Neural crest cell (in vitro differentiated cells): ENCODE measurements around the gene PEMT. TPM values are rescaled to one million over a fixed set of nuclear protein-coding genes. Genes with fewer than 3 reads are reported as not detected.

ENCODE experiments used
- DNase-seq: peaks from one replicate; pipeline ENCODE4 v3.0.0; 2021; ENCODE audit warnings: low read depth, mixed read lengths, low spot score
- H3K27ac Mint-ChIP-seq: one replicate; pipeline ENCODE4 v1.8.0; 2021; ENCODE audit warnings: mild to moderate bottlenecking, mixed read lengths; ENCODE audit not compliant: unreplicated experiment
- H3K27me3 Mint-ChIP-seq: 2 replicates; pipeline ENCODE4 v1.8.0; 2021; ENCODE audit warnings: low read depth, mild to moderate bottlenecking, mixed read lengths
- H3K36me3 Mint-ChIP-seq: 2 replicates; pipeline ENCODE4 v1.8.0; 2021; ENCODE audit warnings: low read depth, mild to moderate bottlenecking, mixed read lengths
- H3K4me1 Mint-ChIP-seq: 2 replicates; pipeline ENCODE4 v1.8.0; 2021; ENCODE audit warnings: mixed read lengths
- H3K4me3 Mint-ChIP-seq: one replicate; pipeline ENCODE4 v1.8.0; 2021; ENCODE audit warnings: mild to moderate bottlenecking, mixed read lengths
- H3K9me3 Mint-ChIP-seq: 2 replicates; pipeline ENCODE4 v1.8.0; 2021; ENCODE audit warnings: mixed read lengths
- total RNA-seq: library from RNA; stranded (reverse); gene quantifications from 2 replicates; pipeline ENCODE4 v1.2.1, GENCODE V29; 2021
- TF ChIP-seq, protein P1 (sequence below): fragments of 200-600 bp; sonication (generic); conservative IDR thresholded peaks from 2 replicates; pipeline ENCODE4 v1.5.0; 2021; ENCODE audit warnings: antibody characterized with exemption, mild to moderate bottlenecking

The PEMT gene
- total RNA-seq, 1 donor from 2014 or later = 43.0 TPM

DNA sequence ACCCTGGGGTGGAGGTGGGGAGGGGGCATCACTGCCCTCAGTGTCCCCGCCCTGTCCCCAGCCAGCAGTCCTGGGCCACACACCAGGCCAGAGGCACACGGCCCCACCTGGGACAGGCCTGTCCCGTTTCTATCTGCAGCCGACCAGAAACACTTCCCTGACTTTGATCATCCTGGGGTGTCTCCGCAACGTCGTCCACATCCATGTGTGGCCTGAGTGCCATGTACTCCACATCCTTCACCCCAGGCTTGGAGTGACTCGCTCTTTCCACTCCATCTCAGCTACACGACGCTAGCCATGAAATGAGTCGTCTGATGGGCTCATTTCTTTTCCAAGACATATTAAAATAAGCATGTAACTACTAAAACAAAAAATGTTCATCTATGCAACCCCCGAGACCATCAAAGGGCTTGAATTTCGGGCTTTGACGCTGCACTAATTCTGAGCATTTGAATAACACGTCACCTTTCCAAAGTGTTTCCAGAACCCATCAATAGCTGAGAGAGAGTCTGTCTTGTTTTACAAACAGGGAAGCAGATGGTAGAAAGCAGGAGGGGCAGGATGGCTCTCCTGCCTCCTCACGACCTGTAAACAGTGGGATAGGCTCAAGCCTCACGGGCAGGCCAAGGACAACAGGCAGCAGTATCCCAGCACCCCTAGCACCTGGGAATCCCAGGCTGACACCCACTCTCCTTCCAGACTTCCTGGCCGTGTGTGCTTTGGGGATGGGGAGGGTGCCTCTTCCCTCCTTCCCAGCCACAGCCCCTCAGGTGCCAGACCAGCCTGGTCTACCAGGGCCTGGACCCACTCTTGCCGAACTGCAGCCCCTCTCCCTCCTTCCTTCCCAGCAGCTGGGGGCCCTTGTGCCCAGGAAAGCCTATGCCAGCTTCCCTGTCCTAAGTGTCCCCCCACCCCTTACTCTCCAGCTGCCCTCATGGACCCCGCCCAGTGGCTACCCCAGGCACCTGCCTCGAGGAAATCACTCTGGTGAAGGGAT, 75.3 kb downstream of the PEMT start:
- Mint-ChIP-seq H3K4me3 (no peak overlapping the region), H3K36me3 (no peaks in the 10 kb centered on the region), H3K9me3 (no peaks in the 10 kb centered on the region), H3K4me1 (peaks cover 22% of the 10 kb centered on the region), H3K27ac (peak overlapping the region; percentile 54), H3K27me3 (no peaks in the 10 kb centered on the region)
- TF ChIP-seq, protein P1, sequence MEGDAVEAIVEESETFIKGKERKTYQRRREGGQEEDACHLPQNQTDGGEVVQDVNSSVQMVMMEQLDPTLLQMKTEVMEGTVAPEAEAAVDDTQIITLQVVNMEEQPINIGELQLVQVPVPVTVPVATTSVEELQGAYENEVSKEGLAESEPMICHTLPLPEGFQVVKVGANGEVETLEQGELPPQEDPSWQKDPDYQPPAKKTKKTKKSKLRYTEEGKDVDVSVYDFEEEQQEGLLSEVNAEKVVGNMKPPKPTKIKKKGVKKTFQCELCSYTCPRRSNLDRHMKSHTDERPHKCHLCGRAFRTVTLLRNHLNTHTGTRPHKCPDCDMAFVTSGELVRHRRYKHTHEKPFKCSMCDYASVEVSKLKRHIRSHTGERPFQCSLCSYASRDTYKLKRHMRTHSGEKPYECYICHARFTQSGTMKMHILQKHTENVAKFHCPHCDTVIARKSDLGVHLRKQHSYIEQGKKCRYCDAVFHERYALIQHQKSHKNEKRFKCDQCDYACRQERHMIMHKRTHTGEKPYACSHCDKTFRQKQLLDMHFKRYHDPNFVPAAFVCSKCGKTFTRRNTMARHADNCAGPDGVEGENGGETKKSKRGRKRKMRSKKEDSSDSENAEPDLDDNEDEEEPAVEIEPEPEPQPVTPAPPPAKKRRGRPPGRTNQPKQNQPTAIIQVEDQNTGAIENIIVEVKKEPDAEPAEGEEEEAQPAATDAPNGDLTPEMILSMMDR = no peak
- DNase-seq = no peak

DNA sequence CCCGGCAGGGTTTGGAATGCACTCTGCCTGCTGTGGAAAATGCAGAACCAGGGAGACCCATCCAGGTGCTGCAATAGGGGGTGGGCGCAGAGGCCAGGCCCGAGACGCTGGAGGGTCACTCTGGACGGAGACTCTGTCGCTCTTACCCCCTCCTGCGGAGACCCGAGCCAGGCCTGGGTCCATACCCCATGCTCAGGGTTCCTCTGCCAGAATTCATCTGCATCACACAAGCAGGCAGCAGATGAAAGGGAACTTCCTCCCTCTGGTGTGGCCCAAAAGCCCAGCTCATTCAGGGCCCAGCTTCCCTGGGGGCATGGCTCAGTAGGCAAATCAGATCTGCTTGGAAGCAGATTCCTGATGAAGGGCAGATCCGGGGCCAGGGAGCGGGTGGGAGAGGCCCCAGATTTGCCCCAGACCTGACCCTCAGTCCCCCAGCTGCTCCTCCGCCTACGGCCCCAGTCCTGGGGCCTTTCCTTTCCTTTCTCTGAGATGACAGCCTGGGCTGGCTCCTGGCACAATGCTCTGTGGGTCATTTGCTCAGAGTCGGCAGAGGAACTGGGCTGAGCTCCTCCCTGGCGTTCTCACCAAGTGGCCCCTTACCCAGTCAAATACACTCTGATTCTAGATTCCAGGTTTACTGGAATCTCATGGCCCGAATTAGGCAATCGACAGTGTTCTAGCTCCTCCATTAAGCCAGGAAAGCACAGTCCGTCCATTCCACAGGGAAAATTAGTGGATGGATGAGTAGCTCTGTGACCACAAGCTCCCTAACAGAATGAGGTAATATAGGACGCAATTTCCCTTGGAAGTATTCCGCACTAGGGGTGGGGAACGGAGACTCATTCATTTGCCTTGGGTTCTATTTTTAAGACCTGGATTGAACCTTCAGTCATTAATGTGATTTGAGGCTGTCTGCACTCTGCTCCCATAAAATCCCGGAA, 76.2 kb downstream of the PEMT start:
- H3K36me3 Mint-ChIP-seq = no peaks in the 10 kb centered on the region
- no peaks in the 10 kb centered on the region for H3K27me3 Mint-ChIP-seq
- H3K4me3 Mint-ChIP-seq = no peak overlapping the region
- H3K27ac Mint-ChIP-seq = peak overlapping the region; percentile 84
- TF ChIP-seq, protein P1 = no peak
- no peak for DNase-seq
- peaks cover 22% of the 10 kb centered on the region for H3K4me1 Mint-ChIP-seq
- no peaks in the 10 kb centered on the region for H3K9me3 Mint-ChIP-seq

DNA sequence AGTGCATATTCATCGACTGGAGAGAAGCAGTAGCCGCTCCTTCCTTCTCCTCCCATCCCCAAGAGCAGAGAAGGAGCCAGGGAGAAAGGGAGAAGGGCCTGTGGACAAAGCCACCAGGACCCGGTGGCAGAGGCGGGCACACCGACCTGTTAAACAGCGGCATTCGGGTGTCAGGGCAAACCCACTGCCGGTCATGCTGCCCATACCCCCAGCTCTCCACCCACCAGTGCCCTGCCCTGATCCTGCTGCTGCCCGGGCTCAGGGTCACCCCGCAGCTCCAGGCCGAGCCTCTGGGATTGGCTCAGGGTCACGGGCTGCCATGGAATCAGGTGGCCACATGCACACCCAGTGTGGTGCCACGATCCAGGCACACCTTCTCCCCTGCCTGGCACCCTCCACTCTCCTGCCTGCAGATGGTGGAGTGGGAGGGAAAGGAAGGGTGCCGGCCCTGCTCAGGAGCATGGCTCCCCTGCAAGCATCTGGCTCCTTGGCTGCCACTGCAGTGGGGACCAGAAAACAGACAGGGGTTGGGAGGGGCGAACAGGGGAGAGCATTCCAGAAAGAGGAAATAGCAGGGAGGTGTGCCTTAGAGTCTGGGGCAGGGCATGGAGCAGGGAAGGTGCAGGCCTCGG, 77.0 kb downstream of the PEMT start:
- TF ChIP-seq, protein P1 = no peak
- no peaks in the 10 kb centered on the region for H3K27me3 Mint-ChIP-seq
- H3K4me3 Mint-ChIP-seq = no peak overlapping the region
- no peaks in the 10 kb centered on the region for H3K9me3 Mint-ChIP-seq
- no peaks in the 10 kb centered on the region for H3K36me3 Mint-ChIP-seq
- H3K27ac Mint-ChIP-seq = peak overlapping the region; percentile 35
- H3K4me1 Mint-ChIP-seq = peaks cover 22% of the 10 kb centered on the region
- DNase-seq = no peak

DNA sequence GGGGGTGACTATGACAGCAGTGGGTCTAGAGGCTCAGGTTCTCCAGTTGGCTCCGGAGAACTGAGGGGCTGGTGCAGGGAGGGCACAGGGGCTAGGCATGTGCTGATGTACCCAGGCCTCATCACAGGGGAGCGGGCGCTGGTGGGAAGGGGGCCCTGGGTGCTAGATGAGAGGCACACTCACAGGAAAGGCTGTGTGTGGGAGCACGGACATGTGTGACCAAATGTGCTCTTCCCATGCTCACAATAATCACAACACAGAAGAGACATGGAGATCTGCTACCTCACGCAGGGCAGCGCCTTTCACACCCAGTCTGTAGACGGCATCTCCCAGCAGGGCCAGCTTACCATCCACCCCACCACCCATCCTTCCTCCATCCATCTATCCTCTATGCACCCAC, 77.9 kb downstream of the PEMT start:
- no peaks in the 10 kb centered on the region for H3K27me3 Mint-ChIP-seq
- H3K9me3 Mint-ChIP-seq = no peaks in the 10 kb centered on the region
- DNase-seq = no peak
- H3K27ac Mint-ChIP-seq = no peak overlapping the region
- TF ChIP-seq, protein P1 = no peak
- peaks cover 22% of the 10 kb centered on the region for H3K4me1 Mint-ChIP-seq
- H3K36me3 Mint-ChIP-seq = no peaks in the 10 kb centered on the region
- no peak overlapping the region for H3K4me3 Mint-ChIP-seq

DNA sequence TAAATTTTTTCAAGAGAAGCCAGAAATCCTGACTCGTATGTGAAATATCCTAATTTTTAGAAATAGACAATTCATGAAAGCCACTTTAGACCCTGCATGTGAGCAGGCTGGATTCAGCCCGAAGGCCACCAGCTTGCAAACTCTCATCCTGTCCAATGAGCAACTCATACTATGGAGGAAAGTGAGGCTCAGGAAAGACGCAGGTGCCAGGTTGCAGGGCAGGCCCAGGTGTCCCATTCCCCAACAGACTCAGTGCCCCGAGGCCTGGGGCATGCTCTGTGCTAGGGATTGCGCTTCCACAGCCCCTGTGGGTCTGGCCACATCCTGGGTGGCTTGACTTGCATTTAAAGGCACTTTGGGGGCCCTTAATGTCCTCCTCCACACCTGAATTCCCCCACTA, 78.6 kb downstream of the PEMT start:
- no peaks in the 10 kb centered on the region for H3K9me3 Mint-ChIP-seq
- no peaks in the 10 kb centered on the region for H3K36me3 Mint-ChIP-seq
- peaks cover 22% of the 10 kb centered on the region for H3K4me1 Mint-ChIP-seq
- TF ChIP-seq, protein P1 = no peak
- H3K27ac Mint-ChIP-seq = no peak overlapping the region
- H3K4me3 Mint-ChIP-seq = no peak overlapping the region
- DNase-seq = no peak
- no peaks in the 10 kb centered on the region for H3K27me3 Mint-ChIP-seq
